Smooth muscle cell (in vitro differentiated cells): ENCODE data around the gene ROM1. TPM values are rescaled to one million over a fixed set of nuclear protein-coding genes. Genes with fewer than 3 reads are reported as not detected.

Experiments
- DNase-seq: peaks from one replicate; lab custom pipeline; 2025; ENCODE audit not compliant: unreplicated experiment; lab: John Stamatoyannopoulos, UW
- H2AFZ ChIP-seq: fragments of 200-600 bp; sonication (generic); 2 replicates; pipeline ENCODE4 v1.6.0; 2016; ENCODE audit warnings: antibody characterized with exemption, low read depth, mild to moderate bottlenecking
- H3F3A ChIP-seq: fragments of 200-600 bp; sonication (generic); 2 replicates; pipeline ENCODE4 v1.6.0; 2017; ENCODE audit warnings: antibody characterized with exemption, low read depth
- H3K27ac ChIP-seq: fragments of 200-600 bp; sonication (generic); 2 replicates; pipeline ENCODE4 v1.5.1; 2016; ENCODE audit warnings: low read depth, mild to moderate bottlenecking
- H3K27me3 ChIP-seq: fragments of 200-600 bp; sonication (generic); 2 replicates; pipeline ENCODE4 v1.6.1; 2016; ENCODE audit warnings: low read depth, mild to moderate bottlenecking
- H3K36me3 ChIP-seq: fragments of 200-600 bp; sonication (generic); 2 replicates; pipeline ENCODE4 v1.5.1; 2016; ENCODE audit warnings: low read depth
- H3K4me1 ChIP-seq: fragments of 200-600 bp; sonication (generic); 2 replicates; pipeline ENCODE4 v1.5.1; 2016; ENCODE audit warnings: low read depth
- H3K4me2 ChIP-seq: fragments of 200-600 bp; sonication (generic); 2 replicates; pipeline ENCODE4 v1.6.0; 2016; ENCODE audit warnings: mild to moderate bottlenecking
- H3K4me3 ChIP-seq: fragments of 200-600 bp; sonication (generic); 2 replicates; pipeline ENCODE4 v1.5.1; 2016; ENCODE audit warnings: mild to moderate bottlenecking
- H3K79me2 ChIP-seq: fragments of 200-600 bp; sonication (generic); 2 replicates; pipeline ENCODE4 v1.6.0; 2016; ENCODE audit warnings: low read depth, mild to moderate bottlenecking
- H3K9ac ChIP-seq: fragments of 200-600 bp; sonication (generic); 2 replicates; pipeline ENCODE4 v1.6.0; 2016; ENCODE audit warnings: low read depth
- H3K9me3 ChIP-seq: fragments of 200-600 bp; sonication (generic); replicated peaks from 2 replicates; pipeline ENCODE4 v1.5.1; 2016; ENCODE audit warnings: low read depth
- H4K20me1 ChIP-seq: fragments of 200-600 bp; sonication (generic); 2 replicates; pipeline ENCODE4 v1.6.0; 2016; ENCODE audit warnings: low read depth
- WGBS: methylation state at CpG from one replicate; pipeline ENCODE4 v1.1.7; 2016; ENCODE audit warnings: low lambda C conversion rate; 5-methylcytosine and 5-hydroxymethylcytosine counted together
- polyA plus RNA-seq: library from polyadenylated mRNA; unstranded; fragments of >200 nt; fragmentation: Nextera tagmentation; extraction: Ambion mirVana; gene quantifications from 2 replicates; pipeline ENCODE4 v1.2.1, GENCODE V29; 2016
- total RNA-seq: library from RNA; depleted of rRNA; stranded (reverse); fragments of >200 nt; gene quantifications from 2 replicates; pipeline ENCODE4 v1.2.3, GENCODE V29; 2014
- TF ChIP-seq, protein P1 (sequence below): fragments of 200-600 bp; sonication (generic); IDR thresholded peaks from 2 replicates; pipeline ENCODE4 v1.5.1; 2017; ENCODE audit warnings: borderline replicate concordance, mild to moderate bottlenecking, antibody characterized with exemption; ENCODE audit not compliant: insufficient read depth, poor library complexity, severe bottlenecking

ROM1 gene, protein sequence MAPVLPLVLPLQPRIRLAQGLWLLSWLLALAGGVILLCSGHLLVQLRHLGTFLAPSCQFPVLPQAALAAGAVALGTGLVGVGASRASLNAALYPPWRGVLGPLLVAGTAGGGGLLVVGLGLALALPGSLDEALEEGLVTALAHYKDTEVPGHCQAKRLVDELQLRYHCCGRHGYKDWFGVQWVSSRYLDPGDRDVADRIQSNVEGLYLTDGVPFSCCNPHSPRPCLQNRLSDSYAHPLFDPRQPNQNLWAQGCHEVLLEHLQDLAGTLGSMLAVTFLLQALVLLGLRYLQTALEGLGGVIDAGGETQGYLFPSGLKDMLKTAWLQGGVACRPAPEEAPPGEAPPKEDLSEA
- total RNA-seq (0.63 and 4.0 TPM in 2 replicates), polyA plus RNA-seq (0.91 and 1.4 TPM in 2 replicates)

DNA sequence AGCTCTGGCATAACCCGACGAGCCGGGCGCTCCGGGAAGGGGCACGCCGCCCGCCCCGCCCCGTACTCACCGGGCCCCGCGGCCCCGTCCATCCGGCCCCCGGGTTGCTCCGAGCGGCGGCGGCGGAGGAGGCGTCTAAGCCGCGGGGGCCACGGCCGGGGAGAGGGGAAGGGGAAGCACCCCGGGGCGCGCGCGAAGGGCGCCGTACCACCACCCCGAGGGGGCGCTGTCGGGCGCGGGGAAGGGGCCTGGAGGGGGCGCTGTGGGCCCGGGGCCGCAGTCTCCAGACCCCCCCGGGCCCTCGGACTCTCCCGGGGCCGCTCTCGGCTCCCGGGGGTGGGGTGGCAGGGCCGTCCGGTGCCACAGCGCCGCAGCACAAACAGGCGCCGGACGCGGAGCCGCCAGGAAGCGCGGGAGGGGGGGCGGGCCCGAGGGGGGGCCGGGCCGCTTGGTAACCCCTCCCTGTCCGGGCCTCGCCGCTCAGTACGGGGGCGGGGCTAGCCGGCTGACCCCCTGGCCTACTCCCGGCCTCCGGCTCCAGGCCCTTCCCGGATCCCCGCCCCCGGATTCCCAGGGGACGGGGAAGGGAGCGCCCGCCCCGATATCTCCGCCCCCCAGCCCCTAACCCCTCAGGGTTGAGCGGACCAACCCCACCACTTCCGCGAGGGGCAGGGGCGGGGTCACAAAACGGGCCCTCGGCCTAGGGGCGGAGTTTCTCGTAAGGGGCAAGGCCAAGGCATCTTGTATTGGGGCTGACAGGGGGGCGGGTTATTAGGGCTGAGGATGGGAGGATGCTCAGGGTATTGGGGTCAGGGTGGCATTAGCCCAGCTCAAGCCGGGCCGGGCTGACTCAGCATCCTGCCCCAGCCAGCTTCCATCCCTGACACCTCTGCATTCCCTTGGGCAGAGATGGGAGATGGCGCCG, at the start of gene ROM1, which contains the start of gene EML3:
Gene ROM1 (plus strand): TSS at position 892 of the 925 bp plus-strand sequence. CDS start 25 bp downstream, at position 917.
Gene EML3 (minus strand): TSS at position 410 of the 925 bp plus-strand sequence. CDS start 318 bp downstream, at position 92.
- Histone ChIP-seq H3K4me2 (peak within 1 kb of the TSS; percentile 82), H3K9me3 (no peaks in the 10 kb centered on the region), H3K36me3 (no peaks in the 10 kb centered on the region), H2AFZ (peak within 1 kb of the TSS; percentile 46), H3K9ac (peak within 1 kb of the TSS; percentile 79), H3F3A (peaks cover 12% of the 10 kb centered on the region), H3K27ac (peak within 1 kb of the TSS; percentile 56), H4K20me1 (no peaks in the 10 kb centered on the region), H3K4me3 (peak within 1 kb of the TSS; percentile 78), H3K79me2 (peaks cover 8% of the 10 kb centered on the region), H3K27me3 (no peaks in the 10 kb centered on the region), H3K4me1 (peaks cover 11% of the 10 kb centered on the region)
- TF ChIP-seq, protein P1, sequence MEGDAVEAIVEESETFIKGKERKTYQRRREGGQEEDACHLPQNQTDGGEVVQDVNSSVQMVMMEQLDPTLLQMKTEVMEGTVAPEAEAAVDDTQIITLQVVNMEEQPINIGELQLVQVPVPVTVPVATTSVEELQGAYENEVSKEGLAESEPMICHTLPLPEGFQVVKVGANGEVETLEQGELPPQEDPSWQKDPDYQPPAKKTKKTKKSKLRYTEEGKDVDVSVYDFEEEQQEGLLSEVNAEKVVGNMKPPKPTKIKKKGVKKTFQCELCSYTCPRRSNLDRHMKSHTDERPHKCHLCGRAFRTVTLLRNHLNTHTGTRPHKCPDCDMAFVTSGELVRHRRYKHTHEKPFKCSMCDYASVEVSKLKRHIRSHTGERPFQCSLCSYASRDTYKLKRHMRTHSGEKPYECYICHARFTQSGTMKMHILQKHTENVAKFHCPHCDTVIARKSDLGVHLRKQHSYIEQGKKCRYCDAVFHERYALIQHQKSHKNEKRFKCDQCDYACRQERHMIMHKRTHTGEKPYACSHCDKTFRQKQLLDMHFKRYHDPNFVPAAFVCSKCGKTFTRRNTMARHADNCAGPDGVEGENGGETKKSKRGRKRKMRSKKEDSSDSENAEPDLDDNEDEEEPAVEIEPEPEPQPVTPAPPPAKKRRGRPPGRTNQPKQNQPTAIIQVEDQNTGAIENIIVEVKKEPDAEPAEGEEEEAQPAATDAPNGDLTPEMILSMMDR = peak; percentile 100
- WGBS = 8% methylated on average over 24 of the region's 91 CpGs
- peak; percentile 91 for DNase-seq

- Histone ChIP-seq H3K36me3 (peaks cover 20% of the 10 kb centered on the region), H3K9me3 (no peaks in the 10 kb centered on the region), H3K27me3 (no peaks in the 10 kb centered on the region), H3F3A (peaks cover 40% of the 10 kb centered on the region), H3K9ac (no peak overlapping the region), H3K4me2 (no peak overlapping the region), H3K27ac (no peak overlapping the region), H3K4me3 (no peak overlapping the region), H4K20me1 (peaks cover 87% of the 10 kb centered on the region), H3K79me2 (peaks cover 56% of the 10 kb centered on the region), H2AFZ (no peak overlapping the region), H3K4me1 (peaks cover 5% of the 10 kb centered on the region)
- TF ChIP-seq, protein P1 = no peak
- DNase-seq = no peak
- WGBS = 92% methylated on average over 5 of the region's 5 CpGs
Measured at GRCh38 chr11:62565100-62565802, 47.8 kb upstream of the ROM1 start.

DNA sequence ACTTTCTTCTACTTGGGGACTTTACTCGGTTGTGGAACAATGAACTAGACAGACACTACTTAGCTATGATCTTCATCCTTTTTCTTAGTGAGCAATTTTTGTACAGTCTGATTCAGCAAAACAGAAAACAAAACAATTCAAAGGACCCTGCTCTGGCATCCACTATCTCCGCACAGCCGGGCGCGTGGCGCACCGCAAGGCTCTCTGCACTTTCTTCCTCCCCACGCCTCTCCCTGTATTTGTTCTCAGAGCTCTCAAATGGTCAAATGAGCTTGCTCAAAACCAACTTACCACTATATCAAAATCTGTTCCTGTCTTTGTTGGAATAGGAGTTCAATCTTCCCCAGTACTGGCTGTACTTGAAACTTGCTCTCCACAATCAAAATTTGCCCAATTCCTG, 46.8 kb upstream of the ROM1 start:
- no peak overlapping the region for H3K9ac ChIP-seq
- no peak for DNase-seq
- H2AFZ ChIP-seq = no peak overlapping the region
- H4K20me1 ChIP-seq = peaks cover 86% of the 10 kb centered on the region
- H3K4me2 ChIP-seq = no peak overlapping the region
- no peak overlapping the region for H3K4me3 ChIP-seq
- H3K27me3 ChIP-seq = no peaks in the 10 kb centered on the region
- no peaks in the 10 kb centered on the region for H3K9me3 ChIP-seq
- no peaks in the 10 kb centered on the region for H3K4me1 ChIP-seq
- TF ChIP-seq, protein P1 = no peak
- peaks cover 20% of the 10 kb centered on the region for H3K36me3 ChIP-seq
- H3K79me2 ChIP-seq = peaks cover 66% of the 10 kb centered on the region
- H3F3A ChIP-seq = peaks cover 34% of the 10 kb centered on the region
- 97% methylated on average over 8 of the region's 8 CpGs for WGBS
- H3K27ac ChIP-seq = no peak overlapping the region
